Gastroesophageal sphincter (tissue), 4 donors: ENCODE data around the gene COLEC11. TPM values are rescaled to one million over a fixed set of nuclear protein-coding genes. Genes with fewer than 3 reads are reported as not detected.
A peak's percentile ranks its signal among the peaks of the same experiment; 100 is the strongest.

Experiments
- ATAC-seq: fragments of 150-250 bp; one replicate; pipeline ENCODE4 v1.9.1; 2016; ENCODE audit warnings: mild to moderate bottlenecking, moderate library complexity
- H3K27ac ChIP-seq, 4 donors: fragments of 200-600 bp; sonication (generic) in 3 of 4; 1 replicate in 3 of 4; 2 replicates in 1 of 4; pipeline ENCODE4 v1.5.1; 2016 to 2019
- H3K27me3 ChIP-seq: fragments of 200-600 bp; sonication (generic); one replicate; pipeline ENCODE4 v1.5.1; 2019
- H3K36me3 ChIP-seq, 2 donors: fragments of 200-600 bp; sonication (generic); one replicate each; pipeline ENCODE4 v1.5.1; 2019; ENCODE audit warnings: control low read depth in 1 of 2
- H3K4me1 ChIP-seq, 3 donors: fragments of 200-600 bp; sonication (generic); 1 replicate in 2 of 3; 2 replicates in 1 of 3; pipeline ENCODE4 v1.5.1; 2016 to 2019; ENCODE audit warnings: control low read depth in 2 of 3
- H3K4me3 ChIP-seq, 2 donors: fragments of 200-600 bp; sonication (generic); one replicate each; pipeline ENCODE4 v1.5.1; 2019; ENCODE audit warnings: mild to moderate bottlenecking in 1 of 2, moderate library complexity in 1 of 2
- H3K9me3 ChIP-seq, 3 donors: fragments of 200-600 bp; sonication (generic); one replicate each; pipeline ENCODE4 v1.5.1; 2017 to 2019; ENCODE audit warnings: control low read depth in 2 of 3
- CTCF ChIP-seq, 4 experiments: fragments of 200-600 bp in 2 of 4; fragments of 450-650 bp in 2 of 4; sonication (generic) in 1 of 4; IDR thresholded peaks; one replicate each; pipeline ENCODE4 v1.5.1; 2017 to 2019; ENCODE audit warnings: antibody characterized with exemption in 4 of 4, mild to moderate bottlenecking in 2 of 4, moderate library complexity in 2 of 4
- EP300 ChIP-seq: sonication (generic); formaldehyde crosslinking; IDR thresholded peaks from one replicate; pipeline ENCODE4 v1.6.1; 2017; ENCODE audit warnings: antibody characterized with exemption, mild to moderate bottlenecking
- POLR2A ChIP-seq, 2 donors: fragments of 450-650 bp; IDR thresholded peaks; one replicate each; pipeline ENCODE4 v1.6.1; 2017; ENCODE audit warnings: antibody characterized with exemption in 2 of 2, mild to moderate bottlenecking in 2 of 2, moderate library complexity in 1 of 2
- POLR2AphosphoS5 ChIP-seq: sonication (generic); formaldehyde crosslinking; IDR thresholded peaks from one replicate; pipeline ENCODE4 v1.6.1; 2017; ENCODE audit warnings: antibody characterized with exemption
- WGBS, 2 donors: methylation state at CpG; one replicate each; pipeline ENCODE4 v1.1.5; 2018; ENCODE audit warnings: low coverage in 1 of 2; 5-methylcytosine and 5-hydroxymethylcytosine counted together
- total RNA-seq, 4 donors: library from RNA; depleted of rRNA; stranded (reverse); fragments of >200 nt; gene quantifications; one replicate each; pipeline ENCODE4 v1.1.0, GENCODE V29; 2016

COLEC11 gene
- total RNA-seq, 4 donors from 2014 or later, result 0.57 to 5.0 (median 3.1) TPM

GRCh38 chr2:3604207-3604877 is 9.4 kb downstream of the COLEC11 start:
- no peaks in the 10 kb centered on the region for H3K4me1 ChIP-seq
- H3K27me3 ChIP-seq, result peaks cover 15% of the 10 kb centered on the region
- H3K27ac ChIP-seq, result no peak overlapping the region
- no peaks in the 10 kb centered on the region for H3K9me3 ChIP-seq
- H3K36me3 ChIP-seq, result no peaks in the 10 kb centered on the region
- WGBS, 2 donors, result 69 to 93% methylated on average over 3 to 4 of the region's 16 CpGs
- TF ChIP-seq CTCF (IDR thresholded peaks at IDR 0.05) (no peak), POLR2AphosphoS5 (no peak), EP300 (no peak), POLR2A (IDR thresholded peaks at IDR 0.05) (no peak)
- no peak overlapping the region for H3K4me3 ChIP-seq
- no peak for ATAC-seq

GRCh38 chr2:3604991-3605961 is 10.4 kb downstream of the COLEC11 start:
- H3K27ac ChIP-seq, result peak overlapping the region in 1 of 4 donors; percentile 64
- no peak for ATAC-seq
- WGBS, 2 donors, result 77 to 100% methylated on average over 1 to 15 of the region's 44 CpGs
- peaks cover 15% of the 10 kb centered on the region for H3K27me3 ChIP-seq
- no peaks in the 10 kb centered on the region for H3K9me3 ChIP-seq
- no peaks in the 10 kb centered on the region for H3K4me1 ChIP-seq
- no peak overlapping the region for H3K4me3 ChIP-seq
- TF ChIP-seq EP300, result no peak
- TF ChIP-seq CTCF (IDR thresholded peaks at IDR 0.05), result no peak
- H3K36me3 ChIP-seq, result no peaks in the 10 kb centered on the region

- H3K36me3 ChIP-seq, result no peaks in the 10 kb centered on the region
- TF ChIP-seq POLR2A (IDR thresholded peaks at IDR 0.05) (no peak), CTCF (IDR thresholded peaks at IDR 0.05) (no peak), POLR2AphosphoS5 (no peak), EP300 (no peak)
- H3K9me3 ChIP-seq, result no peaks in the 10 kb centered on the region
- no peak for ATAC-seq
- H3K27ac ChIP-seq, result peak overlapping the region in 1 of 4 donors; percentile 64
- peaks cover 15% of the 10 kb centered on the region for H3K27me3 ChIP-seq
- no peak overlapping the region for H3K4me3 ChIP-seq
- H3K4me1 ChIP-seq, result no peaks in the 10 kb centered on the region
- WGBS, 2 donors, result 63% methylated on average over 3 of the region's 11 CpGs; no CpG with 5 or more reads in 1 of the 2 donors
Observed at GRCh38 chr2:3606028-3606369, 11.1 kb downstream of the COLEC11 start.

- Histone ChIP-seq H3K4me1 (no peaks in the 10 kb centered on the region), H3K4me3 (no peak overlapping the region), H3K27me3 (peaks cover 15% of the 10 kb centered on the region), H3K27ac (peak overlapping the region in 1 of 4 donors; percentile 64), H3K36me3 (no peaks in the 10 kb centered on the region), H3K9me3 (no peaks in the 10 kb centered on the region)
- 73 to 80% methylated on average over 1 to 14 of the region's 37 CpGs for WGBS, 2 donors
- TF ChIP-seq EP300 (no peak), POLR2A (IDR thresholded peaks at IDR 0.05) (no peak), CTCF (IDR thresholded peaks at IDR 0.05) (no peak), POLR2AphosphoS5 (no peak)
- no peak for ATAC-seq
Observed at GRCh38 chr2:3606370-3607201, 11.7 kb downstream of the COLEC11 start.
